Neutrophil (primary cell): ENCODE measurements around the gene SPATA21.

Experiments used
- H3K27ac ChIP-seq: fragments of 200-600 bp; sonication (generic); 2 replicates; pipeline ENCODE4 v1.5.1; 2016; ENCODE audit warnings: mild to moderate bottlenecking, moderate library complexity
- H3K27me3 ChIP-seq: fragments of 200-600 bp; sonication (generic); 2 replicates; pipeline ENCODE4 v1.6.0; 2016; ENCODE audit warnings: mild to moderate bottlenecking
- H3K36me3 ChIP-seq: fragments of 200-600 bp; sonication (generic); 2 replicates; pipeline ENCODE4 v1.5.1; 2017
- H3K4me1 ChIP-seq, 2 experiments: fragments of 200-600 bp in 1 of 2; sonication (generic) in 1 of 2; 1 replicate in 1 of 2; 2 replicates in 1 of 2; pipeline versions ENCODE4 v1.5.1 to v1.6.1; 2013 to 2016; ENCODE audit warnings: low read depth in 1 of 2, low read length in 1 of 2, mild to moderate bottlenecking in 1 of 2, moderate library complexity in 1 of 2; ENCODE audit not compliant: control insufficient read depth in 1 of 2, insufficient read depth in 1 of 2
- H3K4me3 ChIP-seq, 2 experiments: fragments of 200-600 bp in 1 of 2; sonication (generic) in 1 of 2; 1 replicate in 1 of 2; 2 replicates in 1 of 2; pipeline ENCODE4 v1.5.1; 2013 to 2016; ENCODE audit warnings: low read depth in 1 of 2, low read length in 1 of 2, mild to moderate bottlenecking in 1 of 2, moderate library complexity in 1 of 2
- H3K9me3 ChIP-seq: fragments of 200-600 bp; sonication (generic); 2 replicates; pipeline ENCODE4 v1.5.1; 2016
- TF ChIP-seq, protein P1 (sequence below): fragments of 200-600 bp; sonication (generic); IDR thresholded peaks from 2 replicates; pipeline ENCODE4 v1.5.1; 2016; ENCODE audit warnings: antibody characterized with exemption

SPATA21 gene

DNA sequence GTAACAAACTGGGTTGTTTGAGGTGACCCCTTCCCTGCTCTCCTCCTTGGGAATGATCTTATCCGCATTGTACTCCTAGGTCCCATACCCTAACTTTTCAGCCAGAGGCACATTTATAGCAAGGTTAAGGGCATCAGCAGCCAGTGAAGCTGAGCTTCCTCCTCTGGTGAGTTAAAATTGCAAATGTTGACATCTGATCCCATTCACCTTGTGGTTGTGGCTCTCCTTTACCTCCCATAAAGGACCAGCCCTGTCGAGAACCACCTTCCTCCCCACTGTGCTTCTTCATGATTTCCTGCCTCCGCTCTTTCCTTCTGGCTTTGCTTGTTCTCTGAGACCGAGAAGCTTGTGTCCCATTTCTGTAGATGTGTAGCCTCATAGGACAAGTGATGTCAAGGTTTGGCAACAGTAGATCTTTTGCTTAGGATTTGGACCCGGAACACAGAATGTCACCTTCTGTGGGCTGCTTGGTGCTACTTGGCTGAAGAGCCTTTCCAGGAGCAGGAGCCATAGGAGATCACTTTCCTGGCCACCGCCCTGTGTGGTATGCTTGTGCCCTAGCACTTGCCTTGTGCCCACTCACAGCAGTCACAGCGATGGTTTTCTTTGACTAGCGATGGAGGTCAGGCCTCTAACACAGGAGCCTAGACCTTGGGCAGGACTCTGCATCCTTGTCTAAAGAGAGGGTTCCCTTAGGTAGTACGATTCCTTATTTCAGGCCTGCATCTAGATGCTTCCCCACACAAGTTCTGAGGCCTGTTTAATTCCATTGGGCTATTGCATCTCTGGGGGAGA lies 51.4 kb downstream of the SPATA21 start:
- TF ChIP-seq, protein P1, sequence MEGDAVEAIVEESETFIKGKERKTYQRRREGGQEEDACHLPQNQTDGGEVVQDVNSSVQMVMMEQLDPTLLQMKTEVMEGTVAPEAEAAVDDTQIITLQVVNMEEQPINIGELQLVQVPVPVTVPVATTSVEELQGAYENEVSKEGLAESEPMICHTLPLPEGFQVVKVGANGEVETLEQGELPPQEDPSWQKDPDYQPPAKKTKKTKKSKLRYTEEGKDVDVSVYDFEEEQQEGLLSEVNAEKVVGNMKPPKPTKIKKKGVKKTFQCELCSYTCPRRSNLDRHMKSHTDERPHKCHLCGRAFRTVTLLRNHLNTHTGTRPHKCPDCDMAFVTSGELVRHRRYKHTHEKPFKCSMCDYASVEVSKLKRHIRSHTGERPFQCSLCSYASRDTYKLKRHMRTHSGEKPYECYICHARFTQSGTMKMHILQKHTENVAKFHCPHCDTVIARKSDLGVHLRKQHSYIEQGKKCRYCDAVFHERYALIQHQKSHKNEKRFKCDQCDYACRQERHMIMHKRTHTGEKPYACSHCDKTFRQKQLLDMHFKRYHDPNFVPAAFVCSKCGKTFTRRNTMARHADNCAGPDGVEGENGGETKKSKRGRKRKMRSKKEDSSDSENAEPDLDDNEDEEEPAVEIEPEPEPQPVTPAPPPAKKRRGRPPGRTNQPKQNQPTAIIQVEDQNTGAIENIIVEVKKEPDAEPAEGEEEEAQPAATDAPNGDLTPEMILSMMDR = no peak
- H3K4me1 ChIP-seq = peaks cover 16 to 17% of the 10 kb centered on the region in 2 experiments

DNA sequence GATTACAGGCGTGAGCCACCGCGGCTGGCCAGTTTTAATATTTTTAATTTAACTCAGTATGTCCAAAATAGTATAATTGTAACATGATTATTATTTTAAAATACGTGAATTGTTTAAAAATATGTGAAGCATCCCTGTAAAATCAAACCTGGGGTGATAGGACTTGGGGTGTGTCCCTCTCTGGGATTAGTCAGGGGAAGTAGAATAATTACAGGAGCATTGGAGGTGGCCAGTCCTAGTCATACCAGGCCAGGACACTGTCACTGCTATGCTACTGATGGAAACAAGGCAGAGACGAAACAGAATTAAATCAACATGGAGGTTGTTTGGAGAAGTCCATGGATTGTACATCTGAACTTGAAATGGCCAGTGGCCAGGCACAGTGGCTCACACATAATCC lies 53.3 kb downstream of the SPATA21 start:
- Histone ChIP-seq H3K27ac (no peak overlapping the region), H3K4me3 (no peak overlapping the region), H3K27me3 (no peaks in the 10 kb centered on the region), H3K9me3 (no peaks in the 10 kb centered on the region), H3K36me3 (no peaks in the 10 kb centered on the region), H3K4me1 (peaks cover 16 to 17% of the 10 kb centered on the region in 2 experiments)
- TF ChIP-seq, protein P1 = no peak

More for the DNA sequence above, 51.4 kb downstream of the SPATA21 start:
- H3K27ac ChIP-seq = peak overlapping the region; percentile 71
- H3K9me3 ChIP-seq = no peaks in the 10 kb centered on the region
- H3K4me3 ChIP-seq = no peak overlapping the region
- no peaks in the 10 kb centered on the region for H3K27me3 ChIP-seq
- no peaks in the 10 kb centered on the region for H3K36me3 ChIP-seq

DNA sequence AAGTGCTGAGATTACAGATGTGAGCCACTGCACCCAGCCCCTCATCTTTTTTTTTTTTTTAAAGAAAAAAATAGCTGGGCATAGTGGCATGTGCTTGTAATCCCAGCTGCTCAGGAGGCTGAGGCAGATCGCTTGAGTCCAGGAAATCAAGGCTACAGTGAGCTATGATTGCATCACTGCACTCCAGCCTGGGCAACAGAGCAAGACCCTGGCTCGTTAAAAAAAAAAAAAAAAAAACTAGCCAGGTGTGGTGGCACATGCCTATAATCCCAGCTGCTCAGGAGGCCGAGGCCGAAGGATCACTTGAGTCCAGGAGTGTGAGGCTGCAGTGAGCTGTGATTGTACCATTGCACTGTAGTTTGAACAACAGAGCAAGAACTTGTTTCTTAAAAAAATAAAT lies 56.4 kb downstream of the SPATA21 start:
- no peaks in the 10 kb centered on the region for H3K4me1 ChIP-seq
- no peaks in the 10 kb centered on the region for H3K9me3 ChIP-seq
- no peak overlapping the region for H3K4me3 ChIP-seq
- no peak overlapping the region for H3K27ac ChIP-seq
- no peaks in the 10 kb centered on the region for H3K27me3 ChIP-seq
- no peaks in the 10 kb centered on the region for H3K36me3 ChIP-seq
- TF ChIP-seq, protein P1 = no peak

DNA sequence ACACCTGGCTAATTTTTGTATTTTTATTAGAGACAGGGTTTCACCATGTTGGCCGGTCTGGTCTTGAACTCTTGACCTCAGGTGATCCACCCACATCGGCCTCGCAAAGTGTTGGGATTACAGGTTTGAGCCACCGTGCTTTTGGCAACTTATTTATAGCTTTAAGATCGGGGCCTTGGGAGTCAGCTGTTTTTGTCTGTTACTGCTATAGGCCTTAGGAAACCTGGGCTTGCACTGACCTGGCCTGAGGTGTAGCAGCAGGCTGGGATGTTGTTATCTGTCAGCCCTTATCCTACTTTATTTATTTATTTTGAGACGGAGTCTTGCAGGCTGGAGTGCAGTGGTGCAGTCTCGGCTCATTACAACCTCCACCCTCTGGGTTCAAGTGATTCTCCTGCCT lies 58.8 kb downstream of the SPATA21 start:
- Histone ChIP-seq H3K9me3 (no peaks in the 10 kb centered on the region), H3K4me3 (no peak overlapping the region), H3K4me1 (peaks cover 7 to 8% of the 10 kb centered on the region in 2 experiments), H3K27me3 (no peaks in the 10 kb centered on the region), H3K36me3 (no peaks in the 10 kb centered on the region), H3K27ac (no peak overlapping the region)
- TF ChIP-seq, protein P1 = no peak

DNA sequence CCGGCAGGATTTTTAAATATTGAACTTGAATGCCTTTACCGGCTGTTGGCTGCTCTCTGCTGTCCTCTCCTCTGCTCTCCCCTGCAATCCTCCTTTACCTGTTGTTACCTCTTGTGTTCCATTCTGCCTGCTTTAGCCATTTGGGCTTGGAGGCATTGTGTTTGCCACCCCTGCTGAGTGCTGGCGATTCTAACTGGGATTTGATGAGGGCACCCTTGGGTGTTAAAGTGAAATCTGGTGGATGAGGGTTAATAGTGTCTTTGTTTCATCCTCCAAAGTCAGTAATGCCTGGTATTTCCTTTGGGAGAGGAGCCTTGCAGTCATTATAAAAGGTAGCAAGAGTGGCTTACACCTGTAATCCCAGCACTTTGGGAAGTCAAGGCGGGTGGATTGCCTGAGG lies 60.3 kb downstream of the SPATA21 start:
- Histone ChIP-seq H3K27ac (no peak overlapping the region), H3K4me1 (peaks cover 8% of the 10 kb centered on the region in 2 experiments), H3K27me3 (no peaks in the 10 kb centered on the region), H3K9me3 (no peaks in the 10 kb centered on the region), H3K4me3 (no peak overlapping the region), H3K36me3 (peaks cover 8% of the 10 kb centered on the region)
- TF ChIP-seq, protein P1 = no peak
